Adipocyte (in vitro differentiated cells): ENCODE results near the gene THSD7B.
"Not testable (repeated sequence)": the region's sequence is repeated elsewhere in the genome, so short reads cannot be mapped to it uniquely, and the experiment has no call there.

ENCODE experiments used
- DNase-seq: peaks from one replicate; pipeline ENCODE4 v3.0.0-alpha.2; 2015; ENCODE audit warnings: low read depth
- H3K27me3 ChIP-seq: replicated peaks from 2 replicates; pipeline ENCODE4 v1.7.0; 2013; ENCODE audit warnings: mild to moderate bottlenecking, low read length, moderate library complexity; ENCODE audit not compliant: control insufficient read depth, insufficient read depth
- H3K36me3 ChIP-seq: 2 replicates; pipeline ENCODE4 v1.7.0; 2013; ENCODE audit warnings: low read length, mild to moderate bottlenecking, moderate library complexity; ENCODE audit not compliant: control insufficient read depth, insufficient read depth, severe bottlenecking
- H3K4me1 ChIP-seq: 2 replicates; pipeline ENCODE4 v1.7.0; 2013; ENCODE audit warnings: mild to moderate bottlenecking, low read length, moderate library complexity; ENCODE audit not compliant: control insufficient read depth, insufficient read depth
- H3K4me3 ChIP-seq: 2 replicates; pipeline ENCODE4 v1.7.0; 2013; ENCODE audit warnings: mild to moderate bottlenecking, low read length, moderate library complexity
- H3K9ac ChIP-seq: 2 replicates; pipeline ENCODE4 v1.7.0; 2013; ENCODE audit warnings: mild to moderate bottlenecking, low read length, moderate library complexity
- H3K9me3 ChIP-seq: 2 replicates; pipeline ENCODE4 v1.7.0; 2013; ENCODE audit warnings: mild to moderate bottlenecking, low read length, moderate library complexity; ENCODE audit not compliant: control insufficient read depth

THSD7B gene

DNA sequence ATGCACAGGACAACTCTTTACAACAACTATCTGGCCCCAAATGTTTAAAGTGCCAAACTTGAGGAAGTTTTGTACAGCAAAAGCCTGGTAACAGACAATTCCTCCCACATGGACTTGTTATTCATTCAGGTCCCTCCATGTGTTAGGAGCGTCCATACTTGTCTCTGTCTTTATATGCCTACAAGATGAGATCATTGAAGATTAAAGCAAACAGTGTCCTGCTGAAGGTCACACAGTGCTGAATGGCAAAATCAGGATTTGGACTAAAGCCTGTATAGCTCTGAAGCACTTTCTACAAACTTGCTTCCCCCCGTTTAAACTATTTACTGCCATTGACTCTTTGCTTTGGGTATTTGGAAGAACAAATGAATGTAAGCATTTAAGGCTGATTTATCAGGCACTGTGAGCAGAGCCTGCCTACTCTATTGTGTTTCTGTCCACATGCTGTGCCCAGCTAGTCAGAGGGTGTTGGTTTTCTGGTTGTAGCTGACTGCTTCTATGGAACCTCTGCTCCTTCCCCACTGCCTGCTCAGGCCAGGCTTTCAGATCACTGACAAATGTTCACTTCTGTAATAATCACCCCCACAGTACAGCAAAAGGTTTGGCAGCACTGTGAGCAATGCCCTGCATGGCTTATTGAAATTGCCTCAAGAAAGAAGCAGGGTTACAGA, 274.3 kb downstream of the THSD7B start:
- H3K9ac ChIP-seq, result no peak overlapping the region
- H3K36me3 ChIP-seq, result no peaks in the 10 kb centered on the region
- no peaks in the 10 kb centered on the region for H3K27me3 ChIP-seq
- H3K9me3 ChIP-seq, result no peaks in the 10 kb centered on the region
- no peaks in the 10 kb centered on the region for H3K4me1 ChIP-seq
- DNase-seq, result no peak
- H3K4me3 ChIP-seq, result no peak overlapping the region

DNA sequence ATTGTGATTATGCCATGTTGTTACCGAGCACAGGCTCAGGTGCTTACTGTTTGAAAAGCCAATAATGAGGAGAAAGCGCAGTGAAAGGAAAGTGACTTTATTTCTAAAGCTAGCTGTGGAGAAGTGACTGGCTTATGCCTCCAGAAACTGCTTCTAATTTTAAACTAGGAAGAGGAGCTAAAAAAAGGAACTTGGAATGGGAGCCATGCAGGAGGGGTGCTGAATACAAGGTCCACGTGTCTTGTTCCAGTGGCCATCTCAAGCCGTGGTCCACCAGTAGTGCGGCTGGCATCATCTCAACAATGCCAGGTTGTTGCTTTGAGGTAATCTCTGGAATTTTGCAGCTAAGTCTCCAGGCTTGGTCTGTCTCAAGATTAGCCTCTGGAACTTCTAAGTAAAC, 282.0 kb downstream of the THSD7B start:
- H3K9ac ChIP-seq, result no peak overlapping the region
- DNase-seq, result no peak
- H3K4me3 ChIP-seq, result no peak overlapping the region
- H3K9me3 ChIP-seq, result no peaks in the 10 kb centered on the region
- peaks cover 5% of the 10 kb centered on the region for H3K27me3 ChIP-seq
- no peaks in the 10 kb centered on the region for H3K4me1 ChIP-seq
- H3K36me3 ChIP-seq, result no peaks in the 10 kb centered on the region

DNA sequence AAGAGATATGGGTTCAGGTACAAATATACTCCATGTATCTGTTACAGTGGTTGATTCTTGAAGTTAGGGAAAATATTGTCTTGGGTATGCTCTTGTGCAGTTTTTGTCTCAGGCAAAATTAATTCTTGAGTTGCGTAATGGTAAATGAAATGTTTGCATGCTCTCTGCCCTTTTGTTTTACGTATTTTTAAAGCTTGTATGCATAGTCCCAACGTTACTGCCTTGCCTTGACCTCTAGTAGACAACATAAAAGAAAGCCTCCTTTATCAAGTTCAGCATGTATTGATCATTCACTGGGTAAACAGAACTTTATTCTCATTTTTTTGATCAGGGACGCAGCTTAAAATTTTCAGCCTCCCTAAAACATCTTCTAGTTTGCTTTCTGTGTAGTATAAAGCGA, 283.1 kb downstream of the THSD7B start:
- DNase-seq, result no peak
- peaks cover 5% of the 10 kb centered on the region for H3K27me3 ChIP-seq
- H3K36me3 ChIP-seq, result no peaks in the 10 kb centered on the region
- no peak overlapping the region for H3K9ac ChIP-seq
- no peak overlapping the region for H3K4me3 ChIP-seq
- no peaks in the 10 kb centered on the region for H3K4me1 ChIP-seq
- H3K9me3 ChIP-seq, result no peaks in the 10 kb centered on the region

DNA sequence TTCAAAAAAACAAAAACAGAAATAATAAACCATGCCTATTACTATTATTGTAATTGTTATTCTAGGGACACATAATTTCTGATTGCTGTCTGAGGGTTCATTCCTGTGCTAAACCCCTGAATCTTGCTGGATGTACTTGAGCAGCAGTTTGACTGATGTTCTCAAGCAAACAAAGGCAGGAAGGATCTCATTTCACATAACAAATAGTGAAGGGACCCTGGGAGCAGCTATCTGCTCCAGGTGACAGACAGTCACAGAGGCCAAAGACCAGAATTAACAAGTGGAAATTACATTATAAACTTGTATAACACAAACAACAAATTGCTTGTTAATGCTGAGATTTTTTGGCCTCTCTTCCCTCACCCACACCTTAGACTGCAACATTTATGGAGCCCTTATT, 284.2 kb downstream of the THSD7B start:
- no peak overlapping the region for H3K9ac ChIP-seq
- no peak overlapping the region for H3K4me3 ChIP-seq
- peaks cover 5% of the 10 kb centered on the region for H3K27me3 ChIP-seq
- no peaks in the 10 kb centered on the region for H3K9me3 ChIP-seq
- no peaks in the 10 kb centered on the region for H3K4me1 ChIP-seq
- DNase-seq, result no peak
- H3K36me3 ChIP-seq, result no peaks in the 10 kb centered on the region

DNA sequence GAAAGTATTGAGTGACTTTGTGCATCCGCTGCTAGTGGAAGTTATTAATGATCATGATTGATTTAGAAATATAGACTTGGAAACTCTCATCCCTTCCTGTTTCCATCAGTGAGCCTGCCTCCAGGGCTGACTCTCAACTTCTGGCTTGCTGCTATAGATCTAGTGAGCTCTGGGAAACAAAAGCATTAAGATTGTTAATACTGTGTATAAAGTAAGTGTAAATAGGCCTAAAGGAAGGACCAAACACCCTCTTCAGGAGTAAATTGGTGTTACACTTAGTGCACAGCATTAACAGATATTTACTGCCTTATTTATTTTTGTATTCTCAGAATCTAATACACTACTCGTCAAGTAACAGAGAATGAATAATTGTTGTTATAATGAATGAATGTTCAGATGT, 285.6 kb downstream of the THSD7B start:
- peaks cover 5% of the 10 kb centered on the region for H3K27me3 ChIP-seq
- H3K9me3 ChIP-seq, result no peaks in the 10 kb centered on the region
- H3K4me1 ChIP-seq, result no peaks in the 10 kb centered on the region
- no peak overlapping the region for H3K9ac ChIP-seq
- H3K36me3 ChIP-seq, result no peaks in the 10 kb centered on the region
- no peak for DNase-seq
- H3K4me3 ChIP-seq, result no peak overlapping the region

DNA sequence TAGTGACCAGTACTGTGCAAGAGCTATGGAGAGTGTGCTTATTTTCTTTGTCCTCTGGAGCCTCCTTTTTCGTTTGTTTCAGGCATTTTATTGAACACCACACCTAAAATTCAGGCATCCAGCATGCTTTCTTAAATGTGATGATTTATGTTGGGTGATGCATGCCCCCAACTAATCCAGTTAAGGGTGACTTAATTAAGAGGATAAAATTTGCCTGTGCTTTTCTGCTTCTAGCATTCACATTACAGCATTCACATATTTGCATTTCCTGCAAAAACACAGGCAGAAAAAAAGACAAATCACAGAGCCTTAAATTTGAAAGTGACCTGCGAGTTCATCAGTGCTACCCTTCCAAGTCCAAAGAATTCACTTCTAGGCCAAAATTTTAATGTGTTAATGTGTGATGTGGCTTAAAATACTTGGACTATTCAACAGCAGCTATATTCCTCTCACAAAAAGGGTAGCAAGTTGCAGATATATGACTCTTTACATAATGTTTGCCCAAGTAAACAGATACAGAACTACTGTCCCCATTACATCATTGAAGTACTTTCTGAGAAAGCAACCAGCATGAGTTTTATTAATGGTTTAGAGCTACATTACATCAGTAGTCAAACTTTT, 286.5 kb downstream of the THSD7B start:
- Histone ChIP-seq H3K4me3 (no peak overlapping the region), H3K36me3 (no peaks in the 10 kb centered on the region), H3K27me3 (peaks cover 5% of the 10 kb centered on the region), H3K9me3 (no peaks in the 10 kb centered on the region), H3K9ac (no peak overlapping the region), H3K4me1 (no peaks in the 10 kb centered on the region)
- no peak for DNase-seq

DNA sequence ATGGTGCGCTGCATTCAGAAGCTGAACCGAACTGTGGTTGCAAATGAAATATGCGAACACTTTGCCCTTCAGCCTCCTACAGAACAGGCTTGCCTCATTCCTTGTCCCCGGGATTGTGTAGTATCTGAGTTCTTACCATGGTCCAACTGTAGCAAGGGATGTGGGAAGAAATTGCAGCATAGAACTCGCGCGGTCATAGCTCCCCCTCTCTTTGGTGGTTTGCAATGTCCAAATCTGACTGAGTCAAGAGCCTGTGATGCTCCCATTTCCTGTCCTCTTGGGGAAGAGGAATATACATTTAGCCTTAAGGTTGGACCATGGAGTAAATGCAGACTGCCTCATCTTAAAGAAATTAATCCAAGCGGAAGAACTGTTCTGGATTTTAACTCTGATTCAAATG, 291.4 kb downstream of the THSD7B start:
- DNase-seq, result no peak
- Histone ChIP-seq H3K36me3 (no peaks in the 10 kb centered on the region), H3K4me1 (no peaks in the 10 kb centered on the region), H3K4me3 (no peak overlapping the region), H3K27me3 (no peaks in the 10 kb centered on the region), H3K9ac (no peak overlapping the region), H3K9me3 (no peaks in the 10 kb centered on the region)

DNA sequence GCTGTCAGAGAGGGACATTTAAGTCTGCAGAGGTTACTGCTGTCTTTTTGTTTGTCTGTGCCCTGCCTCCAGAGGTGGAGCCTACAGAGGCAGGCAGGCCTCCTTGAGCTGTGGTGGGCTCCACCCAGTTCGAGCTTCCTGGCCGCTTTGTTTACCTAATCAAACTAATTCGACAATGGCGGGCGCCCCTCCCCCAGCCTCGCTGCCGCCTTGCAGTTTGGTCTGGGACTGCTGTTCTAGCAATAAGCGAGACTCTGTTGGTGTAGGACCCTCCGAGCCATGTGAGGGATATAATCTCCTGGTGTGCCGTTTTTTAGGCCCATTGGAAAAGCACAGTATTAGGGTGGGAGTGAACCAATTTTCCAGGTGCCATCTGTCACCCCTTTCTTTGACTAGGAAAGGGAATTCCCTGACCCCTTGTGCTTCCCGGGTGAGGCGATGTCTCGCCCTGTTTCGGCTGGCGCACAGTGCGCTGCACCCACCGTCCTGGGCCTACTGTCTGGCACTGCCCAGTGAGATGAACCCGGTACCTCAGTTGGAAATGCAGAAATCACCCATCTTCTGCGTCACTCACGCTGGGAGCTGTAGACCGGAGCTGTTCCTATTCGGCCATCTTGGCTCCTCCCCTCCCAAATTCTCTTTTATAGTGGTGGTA, 310.9 kb downstream of the THSD7B start:
- DNase-seq, H3K9me3 ChIP-seq, H3K36me3 ChIP-seq, H3K27me3 ChIP-seq, H3K4me1 ChIP-seq, H3K9ac ChIP-seq, H3K4me3 ChIP-seq: not testable (repeated sequence)

DNA sequence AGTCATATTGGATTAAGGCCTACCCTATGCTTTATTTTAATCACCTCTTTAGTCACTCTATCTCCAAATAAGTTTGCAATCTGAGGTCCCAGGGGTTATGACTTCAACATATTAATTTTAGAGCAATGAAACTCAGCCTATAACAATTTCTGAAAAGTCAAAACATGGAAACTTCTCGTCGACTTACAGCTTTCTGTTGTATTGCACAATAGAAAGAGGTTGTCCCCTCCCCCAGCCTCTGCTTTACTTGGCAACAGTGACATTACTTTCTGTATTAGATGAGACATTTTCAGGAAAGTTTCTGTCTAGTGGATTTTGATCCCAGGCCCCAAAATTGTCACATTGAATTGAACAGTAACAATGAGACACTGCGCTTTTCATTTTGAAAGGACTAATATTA, 326.4 kb downstream of the THSD7B start:
- Histone ChIP-seq H3K4me1 (peaks cover 5% of the 10 kb centered on the region), H3K36me3 (no peaks in the 10 kb centered on the region), H3K9ac (no peak overlapping the region), H3K27me3 (no peaks in the 10 kb centered on the region), H3K4me3 (no peak overlapping the region), H3K9me3 (no peaks in the 10 kb centered on the region)
- DNase-seq, result no peak

DNA sequence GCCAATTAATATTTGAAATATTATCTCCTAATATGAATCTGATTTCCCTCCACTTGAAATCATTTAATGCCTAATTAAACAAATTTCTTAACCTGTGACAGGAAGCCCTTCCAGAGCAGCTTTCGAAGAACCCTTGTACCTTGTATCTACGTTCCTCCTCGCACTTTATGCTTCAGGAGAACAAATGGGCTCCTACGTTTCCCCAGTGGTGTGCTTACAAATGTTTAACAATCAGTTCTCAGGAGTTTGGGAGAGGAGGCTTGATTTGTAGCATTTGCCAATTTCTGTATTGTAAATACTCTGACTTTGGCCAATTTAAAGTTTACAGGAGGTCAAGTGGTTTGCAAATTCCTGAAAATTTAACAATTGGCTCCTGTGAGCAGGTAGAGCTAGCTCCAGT, 327.8 kb downstream of the THSD7B start:
- DNase-seq, result no peak
- Histone ChIP-seq H3K9me3 (no peaks in the 10 kb centered on the region), H3K4me3 (no peak overlapping the region), H3K9ac (no peak overlapping the region), H3K27me3 (no peaks in the 10 kb centered on the region), H3K36me3 (no peaks in the 10 kb centered on the region), H3K4me1 (peaks cover 5% of the 10 kb centered on the region)

DNA sequence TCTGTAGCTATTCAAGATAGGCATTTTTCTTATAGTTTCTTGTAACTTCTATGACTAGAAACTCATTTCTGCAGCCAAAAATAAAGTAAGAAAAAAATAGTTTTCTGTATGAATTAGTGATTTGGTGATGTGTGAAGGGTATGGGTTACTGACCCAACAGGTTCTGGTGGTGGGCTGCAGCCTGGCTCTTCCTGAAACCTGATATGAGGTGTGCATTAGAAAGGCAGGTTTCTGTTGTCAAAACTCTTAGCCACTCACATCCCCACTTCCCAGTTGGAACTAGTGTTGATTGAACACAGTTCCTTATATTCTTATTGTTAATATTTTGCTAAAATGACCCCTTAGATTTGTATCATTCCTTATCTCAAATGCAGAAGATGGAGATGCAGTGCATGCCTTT, 330.8 kb downstream of the THSD7B start:
- H3K9me3 ChIP-seq, result no peaks in the 10 kb centered on the region
- no peaks in the 10 kb centered on the region for H3K36me3 ChIP-seq
- H3K4me1 ChIP-seq, result peaks cover 5% of the 10 kb centered on the region
- no peak overlapping the region for H3K4me3 ChIP-seq
- no peak for DNase-seq
- no peaks in the 10 kb centered on the region for H3K27me3 ChIP-seq
- H3K9ac ChIP-seq, result no peak overlapping the region
